Adipose tissue (tissue), 3 donors: ENCODE measurements around the gene MYH16. TPM values are rescaled to one million over a fixed set of nuclear protein-coding genes. Genes with fewer than 3 reads are reported as not detected.
"Not testable (repeated sequence)": the region's sequence is repeated elsewhere in the genome, so short reads cannot be mapped to it uniquely, and the experiment has no call there.

Source experiments
- H3K27ac ChIP-seq: one replicate; pipeline ENCODE4 v1.5.1; 2013; ENCODE audit warnings: low read depth, low read length
- WGBS, 3 donors: extraction: QIAGEN DNeasy Blood & Tissue Kit; methylation state at CpG; one replicate each; pipeline ENCODE4 v1.1.7; 2013; 5-methylcytosine and 5-hydroxymethylcytosine counted together
- polyA plus RNA-seq, 3 donors: library from polyadenylated mRNA; stranded (reverse); fragments of 200-250 nt; gene quantifications; one replicate each; pipeline ENCODE4 v1.2.3, GENCODE V29; 2013
- donor health status: healthy with polysubstance abuse.
- donor health status: Bipolar disorder and iron deficiency.
- donor health status: healthy.

MYH16 gene
- polyA plus RNA-seq, 3 donors, result not detected

DNA sequence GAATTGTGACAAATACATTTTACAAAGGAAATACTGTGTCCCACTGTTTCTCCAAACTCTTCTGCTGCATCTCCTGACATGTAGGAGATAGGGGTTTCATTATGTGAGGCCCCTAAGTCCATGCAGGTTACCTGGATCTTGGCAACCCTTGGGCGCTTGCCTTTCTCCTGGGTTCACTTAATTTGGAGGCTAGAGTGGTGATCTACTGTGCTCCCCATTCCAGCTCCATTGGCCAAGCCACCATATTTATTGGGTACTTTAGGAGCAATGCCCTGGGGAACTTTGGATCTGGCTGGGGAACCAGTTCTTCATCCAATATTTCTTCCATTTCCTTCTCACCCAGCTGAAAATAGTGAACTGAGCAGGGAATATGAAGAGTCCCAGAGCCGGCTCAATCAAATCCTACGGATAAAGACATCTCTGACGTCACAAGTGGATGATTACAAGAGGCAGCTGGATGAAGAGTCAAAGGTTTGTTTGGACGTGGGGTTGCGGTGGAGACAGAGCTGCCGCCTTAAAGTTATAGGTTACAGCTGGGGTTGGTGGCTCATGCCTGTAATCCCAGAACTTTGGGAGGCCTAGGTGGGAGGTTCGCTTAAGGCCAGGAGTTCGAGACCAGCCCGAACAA, 18.5 kb downstream of the MYH16 start:
- 80 to 90% (median 85%) methylated on average over 10 of the region's 10 CpGs for WGBS, 3 donors
- no peak overlapping the region for H3K27ac ChIP-seq

DNA sequence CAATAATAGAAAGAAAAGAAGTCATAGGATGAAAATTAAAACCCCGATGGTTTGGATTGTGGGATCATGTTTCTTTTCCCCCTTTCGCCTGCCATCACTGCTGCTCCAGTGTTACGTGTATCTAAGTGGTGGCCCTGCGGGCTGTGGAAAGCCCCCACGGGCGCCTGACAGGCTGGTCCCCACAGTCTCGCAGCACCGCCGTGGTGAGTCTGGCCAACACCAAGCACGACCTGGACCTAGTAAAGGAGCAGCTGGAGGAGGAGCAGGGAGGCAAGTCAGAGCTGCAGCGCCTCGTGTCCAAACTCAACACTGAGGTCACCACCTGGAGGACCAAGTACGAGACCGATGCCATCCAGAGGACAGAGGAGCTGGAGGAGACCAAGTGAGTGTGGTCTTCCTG, 19.5 kb downstream of the MYH16 start:
- WGBS, 3 donors, result 90 to 92% (median 91%) methylated on average over 14 of the region's 14 CpGs
- no peak overlapping the region for H3K27ac ChIP-seq

GRCh38 chr7:99293167-99293566, 20.5 kb downstream of the MYH16 start:
- no peak overlapping the region for H3K27ac ChIP-seq
- WGBS, 3 donors, result 90 to 98% (median 97%) methylated on average over 1 of the region's 1 CpG

GRCh38 chr7:99293650-99294049, 21.0 kb downstream of the MYH16 start:
- H3K27ac ChIP-seq, result no peak overlapping the region
- 69 to 79% (median 79%) methylated on average over 4 of the region's 4 CpGs for WGBS, 3 donors

GRCh38 chr7:99296471-99296870, 23.8 kb downstream of the MYH16 start:
- H3K27ac ChIP-seq, result no peak overlapping the region
- 84 to 94% (median 93%) methylated on average over 5 of the region's 5 CpGs for WGBS, 3 donors

DNA sequence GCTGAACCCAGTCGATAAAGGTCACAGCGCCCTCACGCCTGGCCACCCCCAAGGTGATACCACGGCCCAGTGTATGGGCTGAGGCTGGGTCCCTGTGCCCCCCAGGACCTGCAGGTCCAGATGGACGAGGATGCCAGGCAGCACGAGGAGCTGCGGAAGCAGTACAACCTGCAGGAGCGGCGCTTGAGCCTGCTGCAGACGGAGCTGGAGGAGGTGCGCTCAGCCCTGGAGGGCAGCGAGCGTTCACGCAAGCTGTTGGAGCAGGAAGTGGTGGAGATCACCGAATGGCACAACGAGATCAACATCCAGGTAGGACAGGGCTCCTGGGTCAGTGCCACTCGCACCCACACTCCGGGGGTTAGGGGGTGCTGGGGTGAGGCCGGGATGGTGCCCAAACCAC, 28.9 kb downstream of the MYH16 start:
- no peak overlapping the region for H3K27ac ChIP-seq
- 86 to 88% (median 88%) methylated on average over 19 of the region's 19 CpGs for WGBS, 3 donors

DNA sequence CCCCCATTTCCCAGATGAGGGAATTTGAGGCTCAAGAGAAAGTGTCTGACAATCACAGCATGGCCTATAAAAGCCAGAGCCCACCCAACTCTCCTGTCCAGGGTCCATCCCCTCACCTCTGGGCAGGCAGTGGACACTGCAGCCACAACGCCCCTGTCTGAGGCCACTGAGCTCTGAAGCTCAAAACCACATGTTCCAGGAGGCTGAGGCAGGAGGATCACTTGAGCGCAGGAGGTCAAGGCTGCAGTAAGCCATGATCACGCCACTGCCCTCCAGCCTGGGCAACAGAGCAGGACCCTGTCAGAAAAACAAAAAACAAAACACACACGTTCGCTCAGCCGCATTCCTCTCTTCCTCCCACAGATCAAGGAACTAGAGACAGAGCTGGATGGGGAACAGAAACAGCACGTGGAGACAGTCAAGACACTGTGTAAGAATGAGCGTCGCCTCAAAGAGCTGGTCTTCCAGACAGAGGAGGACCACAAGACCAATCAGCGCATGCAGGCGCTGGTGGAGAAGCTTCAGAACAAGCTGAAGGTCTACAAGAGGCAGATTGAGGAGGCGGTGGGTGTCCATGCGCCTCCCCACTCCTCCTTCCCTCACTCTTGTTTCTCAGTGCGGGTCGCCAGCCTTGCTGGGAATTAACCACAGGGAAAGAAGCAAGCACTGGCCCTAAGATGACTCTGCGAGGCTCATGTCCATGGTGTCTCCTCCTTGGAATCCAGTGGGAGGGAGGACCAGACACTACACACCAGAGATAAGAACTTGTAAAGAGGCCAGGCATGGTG, 33.0 kb downstream of the MYH16 start:
- H3K27ac ChIP-seq, result no peak overlapping the region
- 82 to 88% (median 84%) methylated on average over 15 to 16 of the region's 16 CpGs for WGBS, 3 donors

DNA sequence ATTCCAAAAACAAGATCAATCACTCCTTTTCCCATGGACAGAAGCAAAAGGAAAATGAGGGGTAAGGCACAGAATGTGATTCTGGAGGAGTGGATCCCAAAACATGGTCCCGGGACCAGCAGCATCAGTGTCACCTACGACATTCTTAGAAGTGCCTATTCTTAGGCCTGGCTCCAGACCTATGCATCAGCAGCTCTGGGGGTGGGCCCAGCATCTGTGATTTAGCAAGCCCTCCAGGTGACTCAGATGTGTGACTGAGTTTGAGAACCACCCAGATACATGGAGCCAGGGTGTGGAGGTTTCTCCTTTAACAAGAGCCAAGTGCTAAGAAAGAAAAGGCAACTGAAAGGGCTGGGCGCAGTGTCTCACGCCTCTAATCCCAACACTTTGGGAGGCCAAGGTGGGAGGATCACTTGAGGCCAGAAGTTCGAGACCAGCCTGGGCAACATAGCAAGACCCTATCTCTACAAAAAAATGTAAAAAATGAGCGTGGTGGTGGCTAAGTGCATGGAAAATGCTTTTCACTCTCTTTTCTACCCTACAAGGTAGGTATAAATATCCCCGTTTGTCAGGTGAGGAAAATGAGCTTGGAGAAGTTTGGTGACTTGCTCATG, 35.9 kb downstream of the MYH16 start:
- H3K27ac ChIP-seq, result no peak overlapping the region
- WGBS, 3 donors, result 85 to 92% (median 90%) methylated on average over 7 of the region's 7 CpGs

- 76 to 87% (median 81%) methylated on average over 7 of the region's 7 CpGs for WGBS, 3 donors
- H3K27ac ChIP-seq, result no peak overlapping the region
Observed at GRCh38 chr7:99309111-99309510, 36.5 kb downstream of the MYH16 start.

DNA sequence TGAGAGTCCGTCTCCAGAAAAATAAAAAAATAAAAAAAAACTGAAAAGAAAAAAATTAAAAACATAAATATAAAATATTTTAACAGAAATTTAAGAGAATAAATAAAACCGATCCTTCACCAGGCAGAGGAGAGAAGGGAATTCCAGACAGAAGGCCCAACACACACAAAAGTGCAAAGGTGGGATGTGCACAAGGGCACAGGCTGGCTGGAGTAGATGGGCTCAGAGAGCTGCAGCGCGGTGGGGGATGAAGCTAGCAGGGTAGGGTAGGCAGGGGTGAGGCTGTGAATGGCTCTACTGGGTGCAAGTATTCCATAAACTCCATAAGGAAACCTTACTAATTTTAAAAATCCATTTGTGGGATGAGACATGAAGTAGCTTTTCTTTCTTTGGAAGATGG, 37.4 kb downstream of the MYH16 start:
- WGBS, 3 donors, result 94 to 97% (median 96%) methylated on average over 4 of the region's 4 CpGs
- H3K27ac ChIP-seq, result no peak overlapping the region

- no peak overlapping the region for H3K27ac ChIP-seq
- 82 to 89% (median 86%) methylated on average over 9 of the region's 9 CpGs for WGBS, 3 donors
Observed at GRCh38 chr7:99311702-99312101, 39.1 kb downstream of the MYH16 start.

GRCh38 chr7:99312316-99313203, 39.9 kb downstream of the MYH16 start:
- 34 to 43% (median 36%) methylated on average over 16 of the region's 16 CpGs for WGBS, 3 donors

DNA sequence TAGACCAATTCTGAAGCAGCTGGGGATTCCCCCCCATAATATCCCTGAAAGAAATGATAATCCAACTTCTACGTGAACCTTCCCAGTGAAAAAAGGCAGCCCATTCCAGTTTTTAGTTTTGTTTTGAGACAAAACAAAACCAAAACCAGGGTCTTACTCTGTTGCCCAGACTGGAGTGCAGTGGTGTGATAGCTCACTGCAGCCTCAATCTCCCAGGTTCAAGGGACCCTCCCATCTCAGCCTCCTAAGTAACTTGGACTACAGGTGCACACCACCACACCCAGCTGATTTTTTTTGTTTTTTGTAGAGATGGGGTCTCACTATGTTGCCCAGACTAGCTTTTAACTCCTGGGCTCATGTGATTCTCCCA, 40.5 kb downstream of the MYH16 start:
- WGBS, 3 donors, result 48 to 59% (median 59%) methylated on average over 1 of the region's 1 CpG
- H3K27ac ChIP-seq, result no peak overlapping the region

More at GRCh38 chr7:99312316-99313203, 39.9 kb downstream of the MYH16 start:
- no peak overlapping the region for H3K27ac ChIP-seq

DNA sequence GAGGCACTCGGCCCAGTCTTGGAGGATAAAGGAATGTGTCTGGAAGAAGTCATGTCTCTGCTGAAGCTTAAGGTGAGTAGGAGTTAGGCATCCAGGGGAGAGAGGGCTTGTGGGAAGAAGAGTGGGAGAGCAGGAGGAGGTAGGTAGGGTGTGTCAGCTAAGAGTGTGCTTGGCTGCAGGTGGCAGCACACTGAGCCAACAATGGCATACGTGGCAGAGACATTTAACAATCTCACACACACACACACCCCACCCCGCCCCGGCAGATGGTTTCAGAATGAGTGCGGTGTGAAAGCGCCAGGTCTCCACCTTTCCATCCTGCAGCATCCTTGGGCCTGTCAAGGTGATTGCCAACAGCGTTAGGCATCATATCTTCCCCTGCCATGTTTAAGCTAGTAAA, 41.9 kb downstream of the MYH16 start:
- 65 to 76% (median 74%) methylated on average over 7 of the region's 7 CpGs for WGBS, 3 donors
- H3K27ac ChIP-seq, result no peak overlapping the region

GRCh38 chr7:99320371-99320770, 47.7 kb downstream of the MYH16 start:
- 57 to 64% (median 59%) methylated on average over 4 of the region's 4 CpGs for WGBS, 3 donors
- no peak overlapping the region for H3K27ac ChIP-seq

DNA sequence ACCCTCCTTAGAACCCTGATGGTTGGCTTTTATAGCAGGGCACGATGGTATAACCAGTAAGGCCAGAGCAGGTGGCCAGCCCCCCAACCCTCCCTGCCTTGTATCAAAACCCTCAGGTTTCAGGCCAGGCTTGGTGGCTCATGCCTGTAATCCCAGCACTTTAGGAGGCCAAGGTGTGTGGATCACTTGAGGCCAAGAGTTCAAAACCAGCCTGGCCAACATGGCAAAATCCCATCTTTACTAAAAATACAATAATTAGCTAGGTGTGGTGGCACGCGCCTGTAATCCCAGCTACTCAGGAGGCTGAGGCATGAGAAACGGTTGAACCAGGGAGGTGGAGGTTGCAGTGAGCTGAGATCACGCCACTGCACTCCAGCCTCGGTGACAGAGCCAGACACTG, 50.0 kb downstream of the MYH16 start:
- WGBS, 3 donors, result 95 to 97% (median 95%) methylated on average over 6 of the region's 6 CpGs
- not testable (repeated sequence) for H3K27ac ChIP-seq

DNA sequence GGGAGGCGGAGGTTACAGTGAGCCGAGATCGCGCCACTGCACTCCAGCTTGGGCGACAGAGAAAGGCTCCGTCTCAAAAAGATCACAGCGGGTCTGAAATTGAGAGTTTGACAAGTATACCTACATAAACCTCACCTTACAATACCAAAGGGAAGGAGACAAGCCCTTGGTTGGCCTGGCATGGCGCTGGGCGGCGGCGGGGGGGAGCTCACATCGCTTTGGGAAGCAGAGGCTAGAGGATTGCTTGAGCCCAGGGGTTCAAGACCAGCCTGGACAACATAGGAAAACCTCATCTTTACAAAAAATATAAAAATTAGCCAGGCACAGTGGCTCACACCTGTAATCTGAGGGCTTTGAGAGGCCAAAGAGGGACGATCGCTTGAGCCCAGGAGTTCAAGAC, 51.9 kb downstream of the MYH16 start:
- 96 to 98% (median 96%) methylated on average over 14 of the region's 14 CpGs for WGBS, 3 donors
- H3K27ac ChIP-seq, result no peak overlapping the region

GRCh38 chr7:99325001-99325493, 52.4 kb downstream of the MYH16 start:
- 22 to 32% (median 30%) methylated on average over 14 of the region's 14 CpGs for WGBS, 3 donors

More at GRCh38 chr7:99325001-99325493, 52.4 kb downstream of the MYH16 start:
- no peak overlapping the region for H3K27ac ChIP-seq
